GM12892 (cell line): ENCODE data around the gene NBEA.

ENCODE experiments used
- POLR2A ChIP-seq: IDR thresholded peaks from 2 replicates; pipeline ENCODE4 v1.6.1; 2011; ENCODE audit warnings: low read depth, low read length, control low read depth
- POLR2AphosphoS5 ChIP-seq: IDR thresholded peaks from 2 replicates; pipeline ENCODE4 v1.6.1; 2011; ENCODE audit warnings: low read depth, low read length, control low read depth
- TAF1 ChIP-seq: IDR thresholded peaks from 2 replicates; pipeline ENCODE4 v1.6.1; 2011; ENCODE audit warnings: low read depth, mild to moderate bottlenecking, control low read depth, low read length, borderline replicate concordance

DNA sequence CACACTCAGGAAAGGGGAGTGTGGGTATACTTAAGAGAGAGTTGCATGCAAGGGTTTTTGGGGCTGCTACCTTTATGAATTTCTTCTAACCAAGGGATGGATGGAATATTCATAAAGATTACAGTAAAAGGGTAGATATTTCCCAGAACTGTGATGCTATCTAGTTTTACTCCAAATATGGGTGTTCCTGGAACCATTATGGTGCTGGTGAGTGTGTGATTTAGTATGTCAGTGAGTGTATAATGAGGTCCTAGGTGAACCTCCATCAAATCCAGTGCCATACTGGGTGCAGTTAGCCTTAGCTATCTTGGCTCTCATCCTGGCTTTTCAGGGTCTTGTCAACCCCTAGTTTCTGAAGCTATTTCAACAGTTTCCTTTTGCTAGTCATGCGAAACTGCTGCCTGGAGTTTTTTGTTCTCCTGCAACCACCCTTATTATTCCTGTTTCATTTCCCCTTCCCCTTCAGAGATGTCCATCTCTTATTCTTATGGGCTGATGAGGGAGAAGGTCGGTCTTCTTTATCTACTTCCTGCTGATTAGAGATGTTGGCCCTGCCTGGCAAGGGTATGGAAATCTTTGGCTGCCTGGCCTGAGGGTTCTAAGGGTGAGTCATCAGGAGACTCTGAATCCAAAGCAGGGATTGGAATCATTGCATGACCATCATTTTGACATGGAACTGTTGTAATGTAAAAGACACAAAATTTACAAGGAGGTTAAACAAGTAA lies 202.3 kb downstream of the NBEA start:
- TF ChIP-seq POLR2A (no peak), TAF1 (no peak), POLR2AphosphoS5 (no peak)
